Central memory CD4-positive, alpha-beta T cell (primary cell): ENCODE data around the gene C17orf67.
"Not testable (repeated sequence)": the region's sequence is repeated elsewhere in the genome, so short reads cannot be mapped to it uniquely, and the experiment has no call there.

Experiments
- DNase-seq: peaks from one replicate; pipeline ENCODE4 v3.0.0; 2022

Gene C17orf67

DNA sequence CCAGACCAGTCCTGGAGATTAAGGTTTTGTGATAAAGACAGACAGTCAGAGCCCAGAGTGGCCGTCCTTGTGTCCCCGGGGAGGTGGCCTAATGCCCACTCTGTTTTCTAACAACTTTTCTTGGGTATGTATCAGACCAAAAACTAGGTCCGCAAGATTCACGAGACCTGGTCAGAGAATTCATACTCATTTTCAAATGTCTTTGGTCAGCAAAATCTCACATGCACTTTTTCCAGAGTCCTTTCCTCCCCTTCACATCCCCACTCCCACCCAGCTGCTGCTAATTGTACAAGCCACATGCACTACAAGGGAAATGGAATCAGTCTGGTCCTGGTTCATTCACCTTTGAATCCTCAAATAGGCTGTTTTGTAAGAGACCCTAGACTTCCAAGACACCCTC is 61.7 kb downstream of the C17orf67 start:
- no peak for DNase-seq

DNA sequence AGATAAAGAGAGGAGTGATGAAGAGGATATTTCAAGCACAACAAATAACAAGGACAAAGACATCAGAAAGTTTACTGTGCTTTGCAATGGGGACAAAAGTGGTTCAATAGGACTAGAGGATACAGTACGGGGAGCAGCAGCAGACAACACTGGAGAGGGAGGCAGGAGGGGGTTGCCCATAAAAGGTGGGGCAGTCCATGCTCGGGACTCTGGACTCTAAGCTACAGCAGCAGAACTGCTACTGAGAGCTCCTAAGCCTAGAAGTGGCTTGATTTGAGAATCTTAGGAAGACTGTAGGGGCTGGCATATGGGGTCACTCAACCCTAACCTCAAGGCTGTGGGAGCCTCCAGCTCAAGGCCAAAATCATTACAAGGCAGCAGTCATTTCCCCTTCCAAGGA is 62.2 kb downstream of the C17orf67 start:
- no peak for DNase-seq

DNA sequence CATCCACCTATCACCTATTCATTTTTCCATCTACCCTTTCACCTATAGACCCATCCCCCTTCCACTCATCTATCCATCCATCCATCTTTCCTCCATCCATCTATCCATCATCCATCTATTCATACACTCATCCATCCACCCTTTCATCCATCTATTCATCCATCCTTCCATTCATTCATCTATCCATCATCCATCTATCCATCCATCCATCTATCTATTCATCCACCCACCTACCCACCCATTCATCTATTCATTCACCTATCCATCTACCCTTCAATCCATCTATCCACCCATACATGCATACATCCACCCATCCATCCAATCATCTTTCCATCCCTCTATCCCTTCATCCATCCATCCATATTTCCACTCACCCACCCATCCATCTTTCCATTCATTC is 63.3 kb downstream of the C17orf67 start:
- no peak for DNase-seq

DNA sequence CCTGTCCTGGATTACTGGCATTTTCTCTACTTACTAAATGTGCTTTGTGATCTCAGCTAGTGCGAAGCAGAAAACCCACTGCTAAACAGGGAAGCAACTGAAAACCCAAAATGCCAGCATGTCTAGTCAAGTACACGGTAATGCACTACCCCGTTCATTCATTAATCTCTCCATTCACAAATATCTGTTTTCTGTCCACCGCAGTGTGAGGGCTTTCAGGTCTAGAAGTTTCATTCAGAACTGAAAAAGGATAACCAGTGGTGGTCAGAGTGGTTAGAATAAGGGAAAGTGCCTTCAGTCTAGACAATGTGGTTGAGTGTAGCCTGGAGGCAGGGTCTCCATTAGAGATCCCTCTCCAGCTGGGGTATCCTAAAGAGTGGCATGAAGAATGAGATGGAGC is 68.3 kb downstream of the C17orf67 start:
- no peak for DNase-seq

DNA sequence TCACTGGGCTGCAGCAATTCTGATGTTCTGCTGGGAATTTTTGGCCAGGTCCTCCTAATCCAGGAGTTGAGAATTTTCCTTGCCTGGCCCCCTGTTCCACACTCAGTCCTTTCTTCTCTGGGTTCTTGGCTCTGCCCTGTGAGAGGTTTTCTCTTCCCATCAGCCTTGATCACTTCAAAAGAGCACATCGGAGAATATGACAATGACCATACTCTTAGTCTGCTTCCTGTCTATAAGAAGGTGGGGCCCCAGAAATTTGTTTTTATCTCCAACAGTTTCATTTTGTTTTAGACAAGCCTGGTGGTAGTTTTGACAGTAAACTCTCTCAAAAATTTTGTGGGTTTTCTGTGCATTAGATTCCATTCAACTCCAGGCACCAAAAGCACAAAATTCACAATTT is 70.7 kb downstream of the C17orf67 start:
- no peak for DNase-seq

DNA sequence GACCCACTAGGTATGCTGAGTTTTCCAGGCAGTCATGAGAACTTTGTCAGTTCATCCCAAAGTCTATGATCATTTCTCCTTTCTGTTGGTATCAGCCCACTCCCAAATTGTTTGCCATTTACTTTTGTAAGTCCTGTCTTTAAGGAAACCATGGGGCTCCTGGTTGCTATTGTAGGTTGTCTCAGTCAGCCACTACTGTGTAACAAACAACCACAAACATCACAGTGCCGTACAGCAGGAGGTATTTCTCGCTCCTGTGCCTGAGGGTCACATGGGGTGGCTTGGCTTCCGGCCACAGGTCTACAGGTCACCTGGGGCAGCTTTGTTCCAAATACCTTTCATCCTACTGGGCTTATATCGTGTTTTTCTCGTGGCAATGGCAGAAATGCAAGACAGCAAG is 71.6 kb downstream of the C17orf67 start:
- no peak for DNase-seq

DNA sequence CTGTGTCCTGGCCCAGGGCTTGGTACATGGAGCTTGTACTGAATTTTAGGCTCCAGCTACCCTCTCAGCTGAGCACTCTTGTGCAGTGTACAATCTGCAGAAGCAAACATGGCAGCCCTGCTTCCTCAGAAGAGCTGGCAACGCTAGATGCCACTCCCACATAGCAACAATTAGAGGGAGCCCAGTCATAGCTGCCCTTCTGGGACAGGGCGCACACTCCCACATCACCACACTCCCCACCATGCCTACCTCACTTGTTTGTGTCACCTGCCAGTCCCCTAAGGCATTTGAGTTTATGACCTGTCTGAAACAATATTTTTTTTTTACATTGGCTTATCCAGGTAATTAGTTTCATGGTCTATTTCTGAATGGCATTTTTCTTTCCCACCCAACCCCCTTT is 72.3 kb downstream of the C17orf67 start:
- no peak for DNase-seq

DNA sequence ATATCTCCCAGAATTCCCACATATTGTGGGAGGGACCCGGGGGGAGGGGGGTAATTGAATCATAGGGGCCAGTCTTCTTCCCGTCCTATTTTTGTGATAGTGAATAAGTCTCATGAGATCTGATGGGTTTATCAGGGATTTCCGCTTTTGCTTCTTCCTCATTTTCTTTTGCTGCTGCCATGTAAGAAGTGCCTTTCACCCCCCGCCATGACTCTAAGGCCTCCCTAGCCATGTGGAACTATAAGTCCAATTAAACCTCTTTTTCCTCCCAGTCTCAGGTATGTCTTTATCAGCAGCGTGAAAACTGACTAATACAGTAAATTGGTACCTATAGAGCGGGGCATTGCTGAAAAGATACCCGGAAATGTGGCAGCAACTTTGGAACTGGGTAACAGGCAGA is 76.1 kb downstream of the C17orf67 start:
- DNase-seq = not testable (repeated sequence)

DNA sequence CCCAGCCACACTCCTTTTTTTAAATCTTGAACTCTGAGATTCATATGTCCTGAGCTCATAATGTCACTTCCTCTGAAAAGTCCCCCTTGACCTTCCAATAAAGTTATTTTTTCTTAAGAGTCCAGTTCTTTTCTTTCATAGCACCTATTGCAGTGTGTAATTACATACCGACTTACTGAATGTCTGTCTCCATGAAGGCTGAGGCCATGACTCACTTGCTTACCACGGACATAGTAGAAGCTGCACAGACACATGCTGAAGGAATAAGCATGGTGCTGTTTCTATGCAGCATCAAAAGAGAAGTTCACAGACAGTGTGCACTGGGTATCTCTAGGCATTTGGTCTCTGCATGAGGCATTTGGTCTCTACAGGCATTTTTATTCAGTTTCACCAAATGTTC is 77.2 kb downstream of the C17orf67 start:
- DNase-seq = no peak

DNA sequence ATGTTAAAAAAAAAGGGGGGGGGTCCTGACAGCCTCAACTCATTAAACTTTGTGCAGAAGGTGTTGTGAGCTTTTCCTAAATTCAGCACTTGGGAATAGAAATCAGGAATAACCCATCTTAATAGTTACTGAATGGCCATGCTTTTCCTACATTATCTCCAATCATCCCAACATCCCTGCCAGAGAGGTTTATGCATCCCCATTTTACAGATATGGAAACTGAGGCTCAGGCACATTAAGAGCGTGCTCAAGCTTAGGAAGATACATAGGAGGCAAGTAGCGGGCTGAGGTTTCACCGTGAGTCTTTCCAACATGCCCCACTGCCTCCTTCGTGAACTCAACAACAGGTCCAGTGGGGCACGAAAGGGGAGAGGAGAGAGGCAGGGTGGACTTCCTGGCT is 78.4 kb downstream of the C17orf67 start:
- no peak for DNase-seq

DNA sequence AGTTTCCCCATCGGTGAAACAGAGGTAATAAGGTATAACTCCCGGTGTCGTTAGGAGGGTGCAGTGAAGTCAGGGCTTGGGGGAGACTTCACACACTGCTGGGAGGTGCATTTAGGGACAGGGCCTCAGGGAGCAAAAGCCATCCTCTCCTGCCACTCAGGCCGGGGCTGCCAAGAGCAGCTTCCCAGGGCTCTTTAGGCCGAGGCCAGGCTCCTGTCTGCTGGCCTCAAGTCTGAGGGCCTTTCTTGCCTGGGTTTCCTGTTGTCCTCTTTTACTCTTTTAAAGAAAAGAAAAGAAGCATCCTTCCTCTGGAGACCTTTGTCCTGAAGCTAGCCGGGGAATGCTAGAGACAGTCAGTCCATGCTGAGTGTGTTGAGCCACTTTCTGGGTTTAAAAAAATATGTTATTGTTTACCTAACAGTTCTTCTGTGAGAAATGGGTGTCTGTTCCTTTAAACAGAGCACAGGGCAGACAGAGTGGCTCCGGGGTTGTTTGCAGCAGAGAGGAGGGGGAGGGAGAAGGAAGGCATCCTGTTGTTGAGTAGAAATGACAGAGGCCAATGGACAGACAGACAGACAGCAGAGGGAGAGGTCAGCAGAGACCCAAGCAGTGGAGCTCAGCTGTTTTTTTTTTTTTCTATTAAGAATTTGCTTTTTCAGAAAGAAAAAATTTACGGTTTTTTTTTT is 79.1 kb downstream of the C17orf67 start:
- DNase-seq = no peak

DNA sequence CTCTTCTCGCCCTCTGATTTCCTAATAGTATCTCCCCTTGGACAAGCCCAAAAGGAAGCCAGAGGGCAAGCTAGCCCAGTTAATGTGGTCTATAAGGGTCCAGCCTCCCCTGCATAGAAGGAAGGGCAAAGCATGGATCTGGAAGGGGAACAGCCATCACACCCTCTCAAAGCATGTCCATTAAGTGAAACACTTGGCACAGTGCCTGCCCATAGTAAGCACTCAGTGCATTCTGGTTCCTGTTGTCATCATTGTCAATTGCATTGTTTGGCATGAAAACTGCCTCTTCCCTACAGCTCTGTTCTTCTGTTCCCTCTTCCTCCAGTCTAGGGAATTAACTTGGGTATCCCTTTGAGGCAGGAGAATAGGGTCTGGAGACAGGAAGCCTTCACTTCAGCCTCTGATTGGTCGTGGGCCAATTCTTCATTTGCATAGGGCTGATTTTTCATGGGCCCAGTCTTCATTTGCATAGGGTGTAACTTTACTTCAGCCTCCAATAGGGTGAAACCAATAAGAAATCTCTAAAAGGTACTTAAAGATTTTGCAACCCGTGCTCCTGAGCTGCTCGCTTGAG is 81.4 kb downstream of the C17orf67 start:
- DNase-seq = no peak

DNA sequence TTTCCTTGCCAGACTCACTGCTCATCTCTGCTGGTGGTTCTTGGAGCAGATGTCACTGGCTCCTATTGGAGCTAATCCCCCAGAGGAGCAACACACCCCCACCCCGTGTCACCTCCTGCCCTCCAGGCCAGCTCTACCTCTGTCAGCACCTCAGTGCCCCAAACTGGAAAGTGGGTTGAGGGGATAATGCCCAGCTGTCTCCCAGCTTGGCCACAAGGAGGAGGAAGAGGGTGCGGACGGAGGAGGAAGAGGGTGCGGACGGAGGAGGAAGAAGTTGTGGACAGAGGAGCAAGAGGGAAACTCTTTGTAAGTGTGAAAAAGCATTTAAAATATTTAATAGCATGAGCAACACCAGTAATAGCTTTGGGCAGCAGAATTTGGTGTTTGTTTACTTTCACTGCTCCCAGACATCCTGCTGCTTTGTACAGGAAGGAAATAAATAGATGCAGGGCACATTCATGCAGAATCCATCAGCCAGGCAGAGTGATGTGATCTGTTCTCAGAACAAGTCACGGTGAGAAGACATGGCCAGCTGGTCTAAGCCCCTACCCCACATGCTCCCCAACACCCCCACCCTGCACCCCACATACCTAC is 82.5 kb downstream of the C17orf67 start:
- no peak for DNase-seq

DNA sequence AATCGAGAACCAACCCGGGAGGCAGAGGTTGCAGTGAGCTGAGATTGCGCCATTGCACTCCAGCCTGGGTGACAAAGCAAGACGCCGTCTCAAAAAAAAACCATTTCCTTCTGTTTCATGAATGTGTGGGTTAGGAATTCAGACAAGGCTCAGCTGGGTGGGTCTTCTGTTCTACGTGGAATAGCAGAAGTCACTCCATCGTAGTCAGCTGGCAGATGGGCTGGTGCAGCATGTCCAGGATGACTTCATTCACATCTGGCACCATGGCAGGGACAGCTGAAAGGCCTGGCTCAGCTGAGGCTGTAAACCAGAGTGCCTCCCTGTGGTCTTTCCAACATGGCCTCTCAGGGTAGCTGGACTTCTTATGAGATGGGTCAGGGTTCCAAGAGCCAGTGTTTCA is 89.0 kb downstream of the C17orf67 start:
- DNase-seq = no peak

DNA sequence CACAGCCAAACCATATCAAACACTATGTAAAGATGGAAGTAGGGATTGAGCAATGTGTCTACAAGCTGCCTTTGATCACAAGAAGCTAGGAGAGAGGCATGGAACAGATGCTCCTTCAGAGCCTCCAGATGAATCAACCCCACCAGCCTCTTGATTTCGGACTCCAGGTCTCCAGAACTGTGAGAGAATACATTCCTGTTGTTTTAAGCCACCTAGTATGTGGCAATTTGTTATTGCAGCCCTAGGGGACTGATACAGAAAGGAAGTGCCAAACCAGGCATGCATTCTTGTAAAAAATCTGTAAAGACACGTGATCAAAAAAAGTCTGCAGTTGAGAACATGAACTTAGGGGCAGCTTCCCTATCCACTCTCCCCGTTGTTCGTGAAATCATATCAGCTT is 91.1 kb downstream of the C17orf67 start:
- DNase-seq = no peak
